Stimulated activated CD8-positive, alpha-beta memory T cell treated with anti-CD3 and anti-CD28 coated beads, Interleukin-15, amount 100 ng/mL, for 48 hours (primary cell): ENCODE data around the gene SSC4D.
"Not testable (repeated sequence)": the region's sequence is repeated elsewhere in the genome, so short reads cannot be mapped to it uniquely, and the experiment has no call there.

Source experiments
- DNase-seq, 2 donors: peaks; one replicate each; pipeline ENCODE4 v3.0.0-alpha.2; 2020; ENCODE audit warnings: low read depth in 2 of 2

Gene SSC4D

GRCh38 chr7:76421097-76421496 lies 11.6 kb upstream of the SSC4D start:
- DNase-seq, result not testable (repeated sequence)

GRCh38 chr7:76417654-76418310 lies 8.3 kb upstream of the SSC4D start:
- DNase-seq, result not testable (repeated sequence)

DNA sequence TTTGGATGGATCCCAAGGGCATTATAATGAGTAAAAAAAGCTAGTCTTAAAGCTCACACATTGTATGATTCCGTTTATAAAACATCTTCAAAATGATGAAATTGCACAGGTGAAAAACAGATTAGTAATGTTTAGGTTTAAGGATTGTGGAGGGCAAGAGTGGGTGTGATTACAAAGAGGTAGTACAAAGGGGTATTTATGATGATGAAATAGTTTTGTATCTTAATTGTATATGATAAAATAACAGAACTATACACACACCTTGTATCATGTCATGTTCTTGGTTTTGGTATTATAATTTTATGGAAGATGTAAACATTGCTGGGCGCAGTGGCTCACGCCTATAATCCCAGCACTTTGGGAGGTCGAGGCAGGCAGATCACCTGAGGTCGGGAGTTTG lies 2.8 kb upstream of the SSC4D start:
- no peak for DNase-seq

DNA sequence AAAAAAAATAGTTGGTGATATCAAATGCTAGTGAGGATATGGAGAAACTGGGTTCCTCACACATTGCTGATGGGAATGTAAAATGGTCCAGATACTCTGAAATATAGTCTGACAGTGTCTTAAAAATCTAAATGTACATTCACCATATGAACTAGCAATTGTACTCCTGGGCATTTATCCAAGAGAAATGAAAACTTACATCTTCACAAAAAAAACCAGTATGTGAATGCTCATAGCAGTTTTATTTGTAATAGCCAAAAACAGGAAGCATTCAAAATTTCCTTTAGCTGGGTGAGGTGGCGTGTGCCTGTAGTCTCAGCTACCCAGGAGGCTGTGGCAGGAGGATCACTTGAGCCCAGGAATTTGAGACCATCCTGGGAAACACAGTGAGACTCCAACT lies 2.1 kb upstream of the SSC4D start:
- no peak for DNase-seq

GRCh38 chr7:76408121-76408560 lies 1.4 kb downstream of the SSC4D start:
- DNase-seq, result no peak

GRCh38 chr7:76407718-76408117 lies 1.8 kb downstream of the SSC4D start:
- DNase-seq, result no peak

GRCh38 chr7:76405738-76406137 lies 3.8 kb downstream of the SSC4D start:
- DNase-seq, result no peak

GRCh38 chr7:76403780-76404494 lies 5.6 kb downstream of the SSC4D start:
- DNase-seq, result no peak

DNA sequence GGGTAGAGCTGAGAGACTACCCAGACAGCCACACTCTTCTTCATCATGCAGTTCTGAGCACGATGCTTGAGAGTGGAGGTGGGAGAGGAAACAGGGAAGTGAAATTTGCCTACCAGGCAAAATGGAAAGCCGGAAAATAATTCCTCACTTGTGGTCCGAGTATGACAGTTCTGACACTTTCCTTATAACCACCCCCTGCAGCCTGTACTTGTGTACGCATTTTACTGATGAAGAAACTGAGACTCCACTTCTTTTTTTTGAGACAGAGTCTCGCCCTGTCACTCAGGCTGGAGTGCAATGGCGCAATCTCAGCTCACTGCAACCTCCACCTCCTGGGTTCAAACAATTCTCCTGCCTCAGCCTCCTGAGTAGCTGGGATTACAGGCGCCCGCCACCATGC lies 6.4 kb downstream of the SSC4D start:
- DNase-seq, result not testable (repeated sequence)

GRCh38 chr7:76400248-76400647 lies 9.2 kb downstream of the SSC4D start:
- no peak for DNase-seq

- DNase-seq, result peak; percentile 72 to 79
Measured at GRCh38 chr7:76397409-76398183, 11.9 kb downstream of the SSC4D start.

GRCh38 chr7:76396864-76397263 lies 12.6 kb downstream of the SSC4D start:
- no peak for DNase-seq

- DNase-seq, result no peak
Measured at GRCh38 chr7:76395965-76396726, 13.4 kb downstream of the SSC4D start.

DNA sequence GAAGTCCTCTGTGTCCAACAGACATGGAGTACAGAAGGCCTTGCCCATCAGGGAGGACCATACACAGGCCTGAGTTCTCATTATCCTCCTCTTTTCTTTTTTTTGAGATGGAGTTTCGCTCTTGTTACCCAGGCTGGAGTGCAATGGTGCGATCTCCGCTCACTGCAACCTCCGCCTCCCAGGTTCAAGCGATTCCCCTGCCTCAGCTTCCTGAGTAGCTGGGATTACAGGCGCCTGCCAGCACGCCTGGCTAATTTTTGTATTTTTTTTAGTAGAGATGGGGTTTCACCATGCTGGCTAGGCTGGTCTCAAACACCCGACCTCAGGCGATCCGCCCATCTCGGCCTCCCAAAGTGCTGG lies 13.9 kb downstream of the SSC4D start:
- not testable (repeated sequence) for DNase-seq

- DNase-seq, result no peak
Measured at GRCh38 chr7:76394957-76395356, 14.5 kb downstream of the SSC4D start.

DNA sequence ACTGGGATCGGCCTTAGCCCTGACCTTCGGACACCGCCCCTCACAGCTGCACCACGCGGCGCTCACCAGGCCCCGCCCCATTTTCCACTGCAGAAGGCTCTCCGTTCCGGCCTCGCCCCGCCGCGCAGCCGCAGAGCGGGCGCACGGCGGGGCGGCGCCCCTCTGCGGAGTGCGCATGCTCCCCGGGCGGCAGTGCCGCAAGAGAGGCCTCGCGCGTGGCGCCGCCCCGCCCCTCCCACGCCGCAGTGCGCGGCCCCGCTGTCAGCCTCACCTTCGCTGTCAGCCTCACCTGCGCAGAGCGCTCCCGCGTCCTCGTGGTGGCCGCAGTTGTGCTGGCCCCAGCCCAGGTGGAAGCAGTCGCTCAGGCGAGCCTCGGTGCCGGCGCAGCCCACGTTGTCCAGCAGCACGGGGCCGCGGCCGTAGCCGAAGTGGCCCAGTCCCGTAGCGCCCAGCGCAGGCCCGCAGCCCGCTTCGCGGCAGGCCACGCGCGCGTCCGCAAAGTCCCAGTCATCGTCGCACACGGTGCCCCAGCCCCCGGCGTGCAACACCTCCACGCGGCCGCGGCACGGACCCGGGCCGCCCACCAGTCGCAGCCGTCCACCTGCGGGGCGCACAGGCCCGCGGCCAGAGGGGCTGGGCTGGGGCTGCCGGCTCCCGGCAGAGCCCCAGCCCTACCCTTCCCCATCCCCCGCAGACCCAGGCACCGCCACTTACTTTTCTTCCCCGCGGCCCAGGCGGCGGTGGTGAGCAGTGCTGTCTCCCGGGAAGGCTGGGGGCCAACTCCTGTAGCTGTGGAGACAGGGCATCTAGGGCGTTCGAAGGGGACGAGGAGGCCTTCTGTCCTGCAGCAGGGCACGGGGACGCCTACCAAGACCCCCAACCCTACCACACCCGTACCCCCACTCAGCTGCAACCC lies 16.1 kb downstream of the SSC4D start:
- DNase-seq, result peak; percentile 88 to 90

GRCh38 chr7:76392531-76393115 lies 16.9 kb downstream of the SSC4D start:
- DNase-seq, result no peak

GRCh38 chr7:76390092-76390491 lies 19.4 kb downstream of the SSC4D start:
- DNase-seq, result no peak

DNA sequence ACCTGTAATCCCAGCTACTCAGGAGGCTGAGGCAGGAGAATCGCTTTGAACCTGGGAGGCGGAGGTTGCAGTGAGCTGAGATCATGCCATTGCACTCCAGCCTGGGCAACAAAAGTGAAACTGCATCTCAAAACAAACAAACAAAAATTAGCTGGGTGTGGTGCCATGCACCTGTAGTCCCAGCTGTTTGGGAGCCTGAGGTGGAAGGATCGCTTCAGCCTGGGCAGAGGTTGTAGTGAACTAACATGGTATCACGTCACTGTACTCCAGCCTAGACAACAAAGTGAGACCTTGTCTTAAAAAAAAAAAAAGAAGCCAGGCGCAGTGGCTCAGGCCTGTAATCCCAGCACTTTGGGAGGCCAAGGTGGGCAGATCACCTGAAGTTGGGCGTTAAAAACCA lies 21.7 kb downstream of the SSC4D start:
- not testable (repeated sequence) for DNase-seq

DNA sequence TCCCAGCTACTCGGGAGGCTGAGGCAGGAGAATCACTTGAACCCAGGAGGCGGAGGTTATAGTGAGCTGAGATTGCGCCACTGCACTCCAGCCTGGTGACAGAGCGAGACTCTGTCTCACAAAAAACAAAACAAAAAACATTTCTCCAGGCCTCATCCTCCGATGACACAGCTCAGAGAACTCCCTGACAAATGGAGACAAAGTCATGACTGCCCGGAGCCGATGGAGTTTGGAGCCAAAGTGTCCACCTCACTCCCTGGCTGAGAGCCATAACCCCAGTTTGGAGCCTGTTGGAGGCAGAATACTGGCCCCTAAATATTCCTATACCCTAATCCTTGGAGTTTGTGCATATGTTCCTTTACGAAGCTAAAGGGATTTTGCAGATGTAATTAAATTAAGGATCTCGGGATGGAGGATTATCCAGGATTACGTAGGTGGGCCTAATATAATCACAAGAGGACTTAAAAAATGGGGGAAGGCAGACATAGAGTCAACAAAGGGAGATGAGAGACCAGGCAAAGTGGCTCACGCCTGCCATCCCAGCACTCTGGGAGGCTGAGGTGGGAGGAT lies 22.7 kb downstream of the SSC4D start:
- DNase-seq, result no peak
